WTC11 (cell line): ENCODE measurements around the gene WNT3. TPM values are rescaled to one million over a fixed set of nuclear protein-coding genes. Genes with fewer than 3 reads are reported as not detected.

Source experiments
- ATAC-seq: fragments of 200-7000 bp; cut with Tn5 transposase; 2 replicates; pipeline ENCODE4 v1.10.0; 2021; ENCODE audit warnings: mild to moderate bottlenecking, moderate library complexity
- CTCF ChIA-PET: fragments of 300-600 bp; sonication (Branson Sonifier 250); formaldehyde crosslinking; loops from one replicate; lab custom pipeline; 2021; ENCODE audit warnings: antibody characterized with exemption; lab: Charles Lee
- POLR2A ChIA-PET: fragments of 350-600 bp; sonication (Branson Sonifier 250); formaldehyde crosslinking; loops from one replicate; lab custom pipeline; 2021; ENCODE audit warnings: antibody characterized with exemption; lab: Charles Lee
- DNase-seq: peaks from one replicate; pipeline ENCODE4 v3.0.0; 2021; ENCODE audit warnings: low spot score
- H3K27ac Mint-ChIP-seq: 2 replicates; pipeline ENCODE4 v1.8.0; 2021; ENCODE audit warnings: mixed read lengths
- H3K27me3 Mint-ChIP-seq: 2 replicates; pipeline ENCODE4 v1.8.0; 2021; ENCODE audit warnings: low read depth, mild to moderate bottlenecking, moderate library complexity, mixed read lengths
- H3K36me3 Mint-ChIP-seq: 2 replicates; pipeline ENCODE4 v1.8.0; 2021; ENCODE audit warnings: mixed read lengths
- H3K4me1 Mint-ChIP-seq: 2 replicates; pipeline ENCODE4 v1.8.0; 2022; ENCODE audit warnings: mixed read lengths
- H3K4me3 Mint-ChIP-seq: 2 replicates; pipeline ENCODE4 v1.8.0; 2021; ENCODE audit warnings: mild to moderate bottlenecking, moderate library complexity, mixed read lengths
- H3K9me3 Mint-ChIP-seq: 2 replicates; pipeline ENCODE4 v1.8.0; 2021; ENCODE audit warnings: mixed read lengths
- CTCF ChIP-seq: fragments of 200-600 bp; IDR thresholded peaks from 2 replicates; pipeline ENCODE4 v1.8.0; 2022; ENCODE audit warnings: antibody characterized with exemption
- EMX1 ChIP-seq: fragments of 250-450 bp; sonication (Bioruptor Pico); IDR thresholded peaks from 2 replicates; pipeline ENCODE4 v1.8.0; 2021; ENCODE audit warnings: mild to moderate bottlenecking
- ESRRA ChIP-seq: sonication (generic); formaldehyde crosslinking; IDR thresholded peaks from 2 replicates; pipeline ENCODE4 v1.8.1; 2022; ENCODE audit warnings: mild to moderate bottlenecking, missing genetic modification reagents, borderline replicate concordance
- ETV6 ChIP-seq: sonication (generic); formaldehyde crosslinking; IDR thresholded peaks from 2 replicates; pipeline ENCODE4 v1.8.1; 2022; ENCODE audit warnings: mild to moderate bottlenecking, missing genetic modification reagents
- JUN ChIP-seq: sonication (generic); formaldehyde crosslinking; IDR thresholded peaks from 2 replicates; pipeline ENCODE4 v1.8.0; 2023; ENCODE audit warnings: mild to moderate bottlenecking, missing genetic modification reagents
- MAX ChIP-seq: sonication (generic); formaldehyde crosslinking; IDR thresholded peaks from 2 replicates; pipeline ENCODE4 v1.8.0; 2022; ENCODE audit warnings: mild to moderate bottlenecking, missing genetic modification reagents
- MXD4 ChIP-seq: fragments of 250-450 bp; sonication (Bioruptor Pico); IDR thresholded peaks from 2 replicates; pipeline ENCODE4 v1.8.0; 2021; ENCODE audit warnings: mild to moderate bottlenecking, moderate library complexity, borderline replicate concordance
- NR3C1 ChIP-seq: sonication (generic); formaldehyde crosslinking; conservative IDR thresholded peaks from 2 replicates; pipeline ENCODE4 v1.8.1; 2023; ENCODE audit warnings: low read depth, mild to moderate bottlenecking, missing genetic modification reagents
- PRDM15 ChIP-seq: sonication (generic); formaldehyde crosslinking; IDR thresholded peaks from 2 replicates; pipeline ENCODE4 v1.8.0; 2022; ENCODE audit warnings: missing genetic modification reagents
- PREB ChIP-seq: sonication (generic); formaldehyde crosslinking; IDR thresholded peaks from 2 replicates; pipeline ENCODE4 v1.8.1; 2022; ENCODE audit warnings: mild to moderate bottlenecking, missing genetic modification reagents, moderate library complexity, borderline replicate concordance
- RELA ChIP-seq: sonication (generic); formaldehyde crosslinking; IDR thresholded peaks from 2 replicates; pipeline ENCODE4 v1.8.1; 2022; ENCODE audit warnings: missing genetic modification reagents, mild to moderate bottlenecking, borderline replicate concordance
- SMAD3 ChIP-seq: sonication (generic); formaldehyde crosslinking; IDR thresholded peaks from 2 replicates; pipeline ENCODE4 v1.8.0; 2022; ENCODE audit warnings: missing genetic modification reagents, mild to moderate bottlenecking, borderline replicate concordance
- TEAD1 ChIP-seq: sonication (generic); formaldehyde crosslinking; IDR thresholded peaks from 2 replicates; pipeline ENCODE4 v1.8.0; 2022; ENCODE audit warnings: mild to moderate bottlenecking, missing genetic modification reagents
- ZBTB43 ChIP-seq: sonication (generic); formaldehyde crosslinking; IDR thresholded peaks from 2 replicates; pipeline ENCODE4 v1.8.1; 2023; ENCODE audit warnings: mild to moderate bottlenecking, missing genetic modification reagents
- ZNF396 ChIP-seq: fragments of 250-450 bp; sonication (Bioruptor Pico); IDR thresholded peaks from 2 replicates; pipeline ENCODE4 v1.8.0; 2021; ENCODE audit warnings: mild to moderate bottlenecking, moderate library complexity, borderline replicate concordance
- ZNF532 ChIP-seq: fragments of 250-450 bp; sonication (Bioruptor Pico); IDR thresholded peaks from 2 replicates; pipeline ENCODE4 v1.9.0; 2021; ENCODE audit warnings: mild to moderate bottlenecking, borderline replicate concordance
- total RNA-seq: library from RNA; stranded (reverse); gene quantifications from 3 replicates; pipeline ENCODE4 v1.2.3, GENCODE V29; 2021

WNT3 gene
- total RNA-seq, 1 experiment from 2014 or later, result 14.1 TPM

GRCh38 chr17:46832945-46833839 lies 14.7 kb upstream of the WNT3 start:
- CTCF ChIA-PET, result interaction anchor here (0.5 to 2.7 kb wide), 11 partner anchors 9 to 200 kb away, joined by 3 to 13 read pairs (median 4); no protein-coding TSS in a partner anchor
- H3K9me3 Mint-ChIP-seq, result no peaks in the 10 kb centered on the region
- H3K27ac Mint-ChIP-seq, result no peak overlapping the region
- no peaks in the 10 kb centered on the region for H3K36me3 Mint-ChIP-seq
- TF ChIP-seq PREB, result no peak
- TF ChIP-seq ETV6 (CRISPR knock-in tag), result no peak
- TF ChIP-seq NR3C1 (CRISPR knock-in tag), result no peak
- no peak for TF ChIP-seq ZBTB43
- TF ChIP-seq ZNF396 (CRISPR knock-in tag), result no peak
- TF ChIP-seq MAX, result no peak
- no peak for TF ChIP-seq SMAD3 (CRISPR knock-in tag)
- no peak for TF ChIP-seq ZNF532 (CRISPR knock-in tag)
- no peak for TF ChIP-seq MXD4 (CRISPR knock-in tag)
- no peak for TF ChIP-seq CTCF
- TF ChIP-seq JUN (CRISPR knock-in tag), result no peak
- no peak for TF ChIP-seq EMX1 (CRISPR knock-in tag)
- no peak for TF ChIP-seq RELA (CRISPR knock-in tag)
- TF ChIP-seq PRDM15 (CRISPR knock-in tag), result no peak
- TF ChIP-seq ESRRA (CRISPR knock-in tag), result no peak
- TF ChIP-seq TEAD1 (CRISPR knock-in tag), result no peak
- peaks cover 40% of the 10 kb centered on the region for H3K4me1 Mint-ChIP-seq
- DNase-seq (no peak), ATAC-seq (no peak)
- no peak overlapping the region for H3K4me3 Mint-ChIP-seq
- POLR2A ChIA-PET, result interaction anchor here (0.6 to 1.1 kb wide), 2 partner anchors 40 to 877 kb away, joined by 3 read pairs; no protein-coding TSS in a partner anchor
- H3K27me3 Mint-ChIP-seq, result peaks cover 34% of the 10 kb centered on the region
